Measurements from ENCODE around the gene LSM2.
"Not testable (repeated sequence)": the region's sequence is repeated elsewhere in the genome, so short reads cannot be mapped to it uniquely, and the experiment has no call there.

LSM2 gene

DNA sequence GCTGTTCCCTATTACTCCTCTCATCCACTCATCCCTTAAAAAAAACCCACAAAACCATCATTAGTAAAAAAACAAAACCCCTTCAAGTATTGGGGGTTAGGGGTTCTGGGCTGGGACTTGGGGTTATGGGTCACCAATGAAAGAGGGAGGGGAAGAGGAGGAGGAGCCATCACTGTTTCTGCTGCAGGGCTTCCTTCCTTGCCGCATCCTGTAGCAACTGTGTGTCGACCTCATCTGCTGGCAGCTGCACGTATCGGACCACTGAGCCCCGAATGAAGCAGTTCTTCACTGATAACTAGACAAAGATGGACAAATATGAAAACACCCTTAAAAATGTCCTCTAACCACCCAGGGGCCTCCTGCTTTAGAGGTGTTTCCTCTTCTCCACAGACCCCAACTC lies 9.2 kb downstream of the LSM2 start:
- no peak for DNase-seq (ENCODE audit: low read depth)

DNA sequence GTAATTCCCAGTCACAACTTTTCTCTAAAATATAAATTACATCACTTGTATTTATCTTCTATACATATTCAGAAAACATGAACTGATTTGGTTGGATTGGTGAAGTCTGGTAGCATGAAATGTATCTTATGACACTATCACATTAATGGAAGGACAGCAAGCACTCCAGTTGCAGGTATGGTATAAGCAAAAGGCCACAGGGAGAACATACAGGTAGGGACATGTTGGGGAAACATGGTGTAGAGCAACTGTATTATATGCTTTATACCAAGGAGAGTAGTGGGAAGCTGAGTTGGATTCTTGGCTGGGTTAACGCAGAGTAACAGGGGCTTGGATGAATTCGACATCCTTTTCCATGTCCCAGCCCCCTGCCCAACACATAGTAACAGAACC lies 9.8 kb downstream of the LSM2 start:
- no peak for DNase-seq (ENCODE audit: low read depth)

DNA sequence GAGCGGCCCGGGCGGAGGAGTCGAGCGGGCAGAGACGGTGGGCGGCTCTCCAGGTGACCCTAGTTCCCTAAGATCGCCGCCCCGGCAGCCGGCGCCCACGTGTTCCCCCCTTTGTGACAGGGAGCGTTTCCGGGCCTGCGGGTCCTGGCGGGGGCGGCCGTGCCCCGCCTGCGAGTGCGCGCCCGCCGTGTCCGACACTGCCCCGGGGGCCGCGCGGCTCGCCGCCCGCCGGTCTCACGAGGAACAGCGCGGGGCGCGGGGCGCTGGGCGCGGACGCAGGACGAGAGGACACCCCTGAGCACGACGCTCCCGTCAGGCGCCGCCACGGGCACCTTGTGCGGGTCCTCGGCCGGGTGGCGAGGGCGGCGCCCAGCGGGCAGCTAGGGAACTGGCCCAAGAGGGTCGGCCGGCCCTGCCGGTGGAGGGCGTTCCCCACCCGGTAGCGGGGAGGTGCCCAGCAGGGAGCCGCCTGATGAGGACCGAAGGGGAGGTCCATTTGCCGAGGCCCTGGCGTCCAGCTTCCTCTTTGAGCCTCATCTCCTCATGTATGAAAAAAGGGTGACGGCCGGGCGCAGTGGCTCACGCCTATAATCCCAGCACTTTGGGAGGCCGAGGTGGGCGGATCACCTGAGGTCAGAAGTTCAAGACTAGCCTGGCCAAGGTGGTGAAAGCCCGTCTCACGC lies 11.0 kb downstream of the LSM2 start, which contains the start of gene VARS1:
VARS1 (minus strand) TSS at position 137 of the 683 bp plus-strand sequence. CDS start 535 bp downstream, outside the sequence.
- DNase-seq (ENCODE audit: low read depth), result peak; percentile 57

DNA sequence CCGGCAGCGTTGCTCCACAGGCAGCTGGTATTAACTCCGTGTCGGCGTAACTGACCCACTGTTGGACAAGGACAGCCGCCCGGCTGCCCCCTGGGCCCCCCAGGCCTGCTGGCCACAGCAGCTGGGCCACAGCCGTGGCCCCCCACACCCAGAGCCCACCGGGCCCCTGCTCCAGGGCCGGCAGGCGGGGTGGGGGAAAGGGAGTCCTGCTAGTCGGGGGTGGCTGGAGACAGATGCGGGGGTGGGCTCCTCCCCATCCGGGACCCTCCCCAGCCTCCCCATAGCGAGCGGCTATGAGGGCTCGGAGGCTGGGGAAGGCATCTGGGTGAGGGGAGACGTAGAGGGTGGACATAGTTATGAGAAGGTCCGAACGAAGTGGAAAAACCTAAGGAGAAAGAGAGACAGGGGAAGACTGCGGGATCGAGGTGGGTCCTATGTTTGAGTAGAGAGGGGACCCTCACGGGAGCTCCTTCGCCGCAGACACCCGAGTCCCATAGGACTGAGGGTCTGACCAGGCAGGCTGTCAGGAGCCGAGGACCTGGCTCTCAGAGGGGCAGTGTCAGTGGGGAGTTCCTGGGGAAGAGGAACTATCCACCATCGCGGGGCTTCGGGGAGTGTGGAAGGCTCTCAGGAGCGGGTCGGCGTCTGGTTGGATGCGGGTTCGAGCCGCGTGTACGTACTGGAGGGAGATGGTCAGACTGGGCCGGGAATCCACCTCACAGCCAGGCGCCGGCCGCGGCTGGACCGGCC lies 11.7 kb downstream of the LSM2 start:
- DNase-seq (ENCODE audit: low read depth), result no peak

DNA sequence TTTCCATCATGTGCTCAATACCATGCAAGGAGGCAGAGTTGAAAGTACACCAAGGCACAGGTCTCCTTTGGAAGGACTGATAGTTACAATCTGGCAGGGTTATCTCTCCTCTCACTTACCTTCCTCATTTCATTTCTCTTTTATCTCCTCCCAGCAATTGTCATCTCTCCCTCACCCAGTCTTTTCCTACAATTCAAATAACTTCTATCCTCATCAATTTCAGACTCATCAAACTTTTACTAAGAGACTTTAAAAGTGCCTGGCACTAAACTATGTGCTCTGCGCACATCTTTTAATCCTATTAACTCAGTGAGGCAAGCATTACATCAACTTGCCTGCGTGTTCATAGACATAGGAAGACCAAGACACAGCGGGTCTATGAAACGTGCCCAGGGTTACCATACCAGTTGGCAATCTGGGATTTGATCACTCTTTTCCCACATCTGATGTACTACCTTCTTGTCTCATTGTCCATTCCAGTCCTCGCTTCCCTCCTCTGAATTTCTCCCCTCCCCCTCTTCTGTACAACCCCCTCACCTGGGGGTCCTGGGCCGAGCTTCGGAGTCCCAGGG lies 12.4 kb downstream of the LSM2 start:
- no peak for DNase-seq (ENCODE audit: low read depth)

DNA sequence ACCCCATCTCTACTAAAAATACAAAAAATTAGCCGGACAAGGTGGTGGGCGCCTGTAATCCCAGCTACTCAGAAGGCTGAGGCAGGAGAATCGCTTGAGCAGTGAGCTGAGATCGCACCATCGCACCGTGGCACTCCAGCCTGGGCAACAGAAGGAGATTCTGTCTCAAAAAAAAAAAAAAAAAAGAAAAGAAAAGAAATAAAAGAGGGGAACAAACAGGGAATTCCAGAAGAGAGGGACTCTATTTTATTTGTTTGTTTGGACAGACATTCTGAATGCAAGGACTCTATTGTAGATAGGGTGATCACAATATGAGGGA lies 12.9 kb downstream of the LSM2 start:
- not testable (repeated sequence) for DNase-seq (ENCODE audit: low read depth)

DNA sequence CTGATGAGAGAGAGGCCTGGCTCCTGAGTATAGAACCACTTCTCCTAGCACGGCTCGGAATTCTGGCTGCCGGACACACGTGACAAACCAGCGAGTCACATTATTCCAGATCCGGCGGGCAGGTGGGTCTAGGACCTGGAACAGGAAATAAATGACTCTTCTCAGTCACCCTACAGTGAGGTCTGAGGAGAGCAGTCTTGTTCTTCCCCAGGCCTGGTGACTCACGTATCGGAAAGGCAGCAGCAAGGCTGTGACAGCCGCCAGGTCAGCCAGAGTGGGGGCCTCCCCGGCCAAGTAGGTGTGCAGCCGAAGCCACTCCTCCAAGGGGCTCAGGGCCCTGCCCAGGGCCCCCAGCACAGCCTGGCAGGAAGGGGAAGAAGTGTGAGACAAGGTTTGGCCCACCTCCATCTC lies 14.0 kb downstream of the LSM2 start:
- no peak for DNase-seq (ENCODE audit: low read depth)

DNA sequence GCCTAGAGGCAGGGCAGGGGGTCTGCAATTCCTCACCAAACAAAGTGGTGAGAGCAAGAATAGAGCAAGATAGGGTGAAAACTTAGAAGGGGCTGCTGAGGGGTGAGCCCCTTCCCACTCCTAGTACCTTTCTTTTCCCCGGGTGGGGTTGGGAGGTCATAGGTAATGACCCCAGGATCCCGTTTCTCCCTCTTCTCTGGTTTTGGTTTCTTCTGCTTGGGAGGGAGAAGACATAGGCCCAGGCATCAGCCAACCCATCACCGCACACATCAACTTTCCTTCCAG lies 14.7 kb downstream of the LSM2 start:
- no peak for DNase-seq (ENCODE audit: low read depth)

DNA sequence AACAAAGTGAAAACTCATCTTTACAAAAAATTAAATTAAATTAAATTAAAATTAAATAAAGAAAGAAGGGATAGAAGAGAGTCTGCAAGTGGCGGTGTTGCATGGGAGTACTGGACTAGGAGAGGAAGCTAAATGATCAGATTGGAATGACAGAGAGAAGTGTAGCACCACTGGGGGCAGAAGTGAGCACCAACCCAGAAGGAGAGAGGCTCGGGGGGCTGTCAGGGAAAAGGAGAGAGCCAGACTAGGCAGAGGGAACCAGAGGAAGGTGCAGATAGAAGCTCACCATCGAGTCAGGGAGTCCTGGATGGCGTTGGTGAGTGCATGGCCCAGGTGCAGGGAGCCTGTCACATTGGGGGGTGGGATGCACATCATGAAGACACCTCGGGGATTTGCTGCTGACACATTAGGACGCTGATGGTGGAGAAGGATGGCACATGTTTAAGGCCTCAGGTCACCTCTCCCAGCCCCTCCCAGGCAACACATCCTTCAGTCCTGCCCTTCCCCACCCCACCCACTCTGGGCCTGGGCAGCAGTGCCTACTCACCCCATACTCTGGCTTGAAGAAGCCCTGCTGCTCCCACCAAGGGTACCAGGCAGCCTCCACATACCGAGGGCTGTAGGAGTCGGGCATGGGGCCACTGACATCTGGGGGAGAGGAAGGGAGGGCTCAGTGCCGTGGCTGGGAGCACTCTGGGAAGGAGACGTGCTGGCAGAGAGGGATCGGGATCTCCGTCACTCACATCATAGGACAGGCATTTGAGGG lies 15.3 kb downstream of the LSM2 start:
- no peak for DNase-seq (ENCODE audit: low read depth)

DNA sequence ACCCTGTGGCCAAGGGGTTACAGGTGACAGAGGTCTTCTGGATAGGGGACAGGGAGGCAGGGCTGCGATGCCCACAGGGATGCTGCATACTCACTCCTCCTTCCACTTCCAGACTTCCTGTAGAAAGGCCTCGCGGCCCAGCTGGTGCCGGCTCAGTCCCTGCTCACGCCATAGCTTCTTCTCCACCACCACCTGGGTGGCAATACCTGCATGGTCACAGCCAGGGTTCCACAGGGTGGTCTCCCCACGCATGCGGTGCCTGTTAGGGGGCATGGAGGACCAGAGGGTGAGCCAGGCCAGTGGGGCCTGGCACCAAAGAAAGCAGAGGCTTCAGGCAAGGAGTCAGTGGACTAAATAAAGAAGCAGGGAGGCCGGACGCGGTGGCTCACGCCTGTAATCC lies 21.3 kb downstream of the LSM2 start:
- no peak for DNase-seq (ENCODE audit: low read depth)

DNA sequence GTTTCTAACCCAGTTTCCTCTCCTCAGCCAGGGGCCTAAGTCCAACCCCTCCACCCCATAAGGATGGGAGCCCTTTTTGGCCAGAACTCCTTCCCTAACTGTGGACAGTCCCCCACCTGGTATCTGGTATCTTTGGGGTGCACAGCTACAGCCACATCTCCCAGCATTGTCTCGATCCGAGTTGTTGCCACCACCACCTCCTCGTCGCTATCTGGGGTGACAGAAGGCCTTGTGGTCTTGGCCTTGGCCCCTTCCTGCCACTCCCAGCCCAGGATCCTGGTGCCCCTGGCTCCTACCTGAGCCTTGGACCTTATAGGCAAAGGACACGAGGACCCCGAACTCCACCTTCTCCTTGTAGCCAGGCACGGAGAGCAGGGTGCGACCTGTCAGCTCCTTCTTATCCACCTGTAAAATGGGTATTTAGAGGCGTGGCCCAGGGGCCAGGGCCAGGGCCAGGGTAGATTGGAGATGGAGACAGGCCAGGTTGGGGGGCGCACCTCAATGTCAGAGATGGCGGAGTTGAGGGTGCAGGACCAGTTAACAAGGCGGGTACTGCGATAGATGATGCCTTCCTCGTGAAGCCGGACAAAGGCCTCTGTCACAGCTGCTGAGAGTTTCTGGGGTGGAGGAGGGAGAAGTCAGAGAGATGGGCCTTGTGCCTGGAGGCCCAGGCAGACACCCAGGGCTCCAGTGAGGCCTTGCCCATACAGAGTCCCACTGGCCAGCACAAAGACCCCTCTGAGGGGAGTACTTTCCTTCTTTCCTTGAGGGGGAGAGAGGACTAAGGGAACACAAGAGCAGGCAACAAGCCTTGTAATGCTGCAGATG lies 22.5 kb downstream of the LSM2 start:
- DNase-seq (ENCODE audit: low read depth), result no peak

DNA sequence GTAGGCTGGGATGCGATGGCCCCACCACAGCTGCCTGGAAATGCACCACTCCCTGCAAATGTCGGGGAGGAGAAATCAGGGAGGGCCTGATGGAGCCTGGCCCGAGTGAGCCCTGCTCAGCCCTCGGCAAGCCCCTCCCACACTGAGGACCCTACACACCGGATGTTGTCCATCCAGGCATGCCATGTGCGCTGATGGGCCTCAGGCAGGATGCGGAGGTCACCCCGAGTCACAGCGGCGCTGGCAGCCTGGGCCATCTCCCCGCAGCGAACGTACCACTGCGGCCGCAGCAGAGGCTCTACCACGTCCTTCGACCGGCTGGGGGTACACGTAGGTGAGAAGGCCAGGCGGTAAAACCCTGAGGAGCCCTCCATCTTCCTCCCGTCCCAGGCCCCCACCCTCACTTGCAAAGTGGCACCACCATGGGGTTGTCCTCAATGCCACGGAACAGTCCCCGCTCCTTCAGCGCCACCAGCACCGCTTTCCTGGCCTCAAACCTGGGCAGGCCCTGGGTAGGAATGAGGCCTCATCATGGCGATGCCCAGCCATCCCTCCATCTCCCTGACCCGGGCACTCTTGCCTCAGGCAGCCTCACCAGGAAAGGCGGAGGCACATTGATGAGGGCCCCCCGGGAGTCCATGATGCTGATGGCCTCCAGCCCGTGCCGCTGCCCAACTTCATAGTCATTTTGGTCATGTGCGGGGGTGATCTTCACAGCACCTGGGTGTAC lies 24.5 kb downstream of the LSM2 start:
- DNase-seq (ENCODE audit: low read depth), result no peak

DNA sequence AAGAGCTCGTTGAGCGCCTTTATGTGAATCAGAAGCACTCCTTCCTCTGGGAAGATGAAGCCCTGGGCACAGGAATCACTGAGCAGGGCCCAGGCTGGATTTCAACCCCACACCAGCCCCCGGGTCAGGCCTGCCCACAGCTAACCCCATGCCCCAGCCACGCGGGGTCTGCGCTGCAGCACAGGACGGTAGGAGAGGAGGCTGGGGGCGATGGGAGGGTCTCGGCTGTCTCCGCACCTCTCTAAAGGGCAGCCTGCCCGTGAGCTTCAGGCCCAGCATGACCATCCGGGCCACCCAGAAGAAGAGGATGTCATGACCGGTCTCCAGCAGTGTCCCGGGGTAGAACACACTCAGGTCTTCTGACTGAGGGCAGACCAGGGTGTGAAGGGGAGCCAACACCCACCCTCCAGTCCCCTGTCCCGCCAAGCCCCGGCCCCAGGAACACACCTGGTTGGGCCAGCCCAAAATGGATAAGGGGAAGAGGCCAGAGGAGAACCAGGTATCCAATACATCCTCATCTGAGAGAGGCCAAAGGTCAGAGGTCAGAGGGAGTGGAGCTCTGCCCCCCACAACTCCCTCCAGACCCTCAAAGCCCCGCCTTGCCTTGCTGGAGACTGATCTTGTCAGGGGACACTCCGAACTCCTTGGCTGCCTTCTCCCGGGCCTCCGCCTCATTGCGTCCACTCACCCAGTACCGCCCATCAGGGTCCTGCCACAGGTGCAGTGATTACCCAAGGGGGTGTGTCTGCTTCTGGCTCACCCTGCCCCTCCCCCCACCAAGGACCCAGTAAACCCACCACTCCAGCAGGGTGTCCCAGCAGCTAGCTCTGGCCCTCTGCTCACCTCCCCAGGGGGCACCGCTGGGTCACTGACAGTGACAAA lies 25.3 kb downstream of the LSM2 start:
- no peak for DNase-seq (ENCODE audit: low read depth)

DNA sequence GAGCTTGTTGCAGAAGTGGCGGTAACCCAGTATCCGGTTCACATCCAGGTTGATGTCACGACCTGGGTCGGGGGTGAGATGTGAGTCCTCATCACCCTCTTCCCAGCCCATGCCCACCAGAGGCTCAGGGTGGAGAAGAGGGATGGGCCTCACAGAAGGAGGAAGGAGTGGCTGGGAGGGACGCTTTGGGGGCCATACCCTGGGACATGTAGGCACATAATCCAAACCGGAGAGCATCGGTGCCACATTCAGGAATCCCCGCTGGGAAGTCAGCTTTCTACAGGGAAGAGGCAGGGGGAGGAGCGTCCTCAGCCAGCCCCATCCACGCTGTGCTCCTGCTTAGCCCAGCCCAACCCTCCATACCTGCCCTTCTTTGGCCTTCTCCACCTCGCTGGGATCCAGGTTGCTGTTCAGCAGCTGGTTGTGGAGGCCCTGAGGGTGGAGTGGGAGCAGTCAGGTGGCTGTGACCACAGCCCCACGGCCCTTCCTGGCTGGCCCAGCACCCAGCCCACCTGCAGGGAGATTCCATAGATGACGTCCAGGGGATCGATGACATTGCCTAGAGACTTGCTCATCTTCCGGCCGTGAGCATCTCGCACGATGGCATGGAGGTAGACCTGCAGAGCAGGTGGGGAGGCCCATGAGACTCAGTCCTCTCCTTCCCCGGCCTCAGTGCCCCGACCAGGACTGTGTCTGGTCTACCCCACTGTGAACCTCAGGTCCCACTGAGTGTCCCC lies 26.1 kb downstream of the LSM2 start:
- DNase-seq (ENCODE audit: low read depth), result no peak

DNA sequence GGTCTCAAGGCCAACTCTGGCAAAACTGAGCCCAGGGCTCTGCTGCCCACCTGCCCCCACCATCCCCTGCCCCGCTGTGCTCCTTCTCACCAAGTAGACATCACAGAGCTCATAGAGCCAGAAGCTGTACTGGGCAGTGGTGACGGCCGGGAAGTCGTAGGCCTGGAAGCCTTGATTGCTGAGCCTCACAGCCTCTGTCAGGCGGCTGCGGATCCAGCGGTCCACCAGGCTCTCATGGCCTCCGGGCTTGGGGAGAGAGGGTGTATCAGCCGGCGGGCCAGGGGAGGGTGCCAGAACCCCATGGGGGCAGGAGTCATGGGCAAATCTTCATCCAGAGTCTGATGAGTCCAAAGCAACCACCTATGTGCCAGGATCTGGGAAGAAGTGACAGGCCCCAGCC lies 26.9 kb downstream of the LSM2 start:
- no peak for DNase-seq (ENCODE audit: low read depth)

DNA sequence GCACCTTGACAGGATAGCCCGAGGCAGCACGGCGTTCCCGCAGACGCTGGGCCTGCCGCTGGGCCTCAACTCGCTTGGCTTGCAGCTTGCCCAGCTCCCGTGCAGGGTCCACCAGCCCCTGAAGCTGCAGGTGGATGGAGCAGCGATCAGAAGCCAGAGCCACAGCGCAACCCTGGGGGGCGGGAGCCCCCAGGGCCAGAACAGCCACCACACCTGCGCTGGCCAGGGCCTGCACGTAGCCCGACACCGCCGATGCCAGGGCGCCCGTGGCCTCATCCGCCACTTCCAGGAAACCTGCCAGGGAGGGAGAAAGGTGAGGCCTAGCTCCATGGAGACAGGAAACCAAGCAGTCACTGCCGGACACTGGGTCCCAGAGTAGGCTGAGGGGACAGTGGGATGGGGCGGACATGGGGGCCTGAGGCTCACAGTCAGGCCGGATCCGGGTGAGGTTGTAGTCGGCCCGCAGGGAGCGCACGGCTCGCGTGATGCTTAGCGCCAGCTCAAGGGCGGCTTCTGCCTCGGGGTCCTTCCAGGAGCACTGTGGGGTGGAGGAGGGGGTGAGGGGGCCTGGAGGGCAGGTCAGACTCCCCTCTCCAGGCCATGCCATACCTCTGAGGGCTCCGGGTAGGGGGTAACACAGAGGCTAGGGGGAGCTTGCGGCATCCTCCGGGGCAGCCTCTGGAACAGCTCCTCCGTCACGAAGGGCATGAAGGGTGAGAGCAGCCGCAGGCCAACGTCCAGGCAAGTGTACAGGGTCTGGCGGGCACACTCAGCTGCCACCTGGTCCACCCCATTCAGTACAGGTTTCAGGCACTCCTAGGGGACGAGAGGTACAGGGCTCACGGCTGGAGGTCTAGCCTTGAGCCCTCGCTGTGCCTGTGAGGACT lies 27.5 kb downstream of the LSM2 start:
- no peak for DNase-seq (ENCODE audit: low read depth)

DNA sequence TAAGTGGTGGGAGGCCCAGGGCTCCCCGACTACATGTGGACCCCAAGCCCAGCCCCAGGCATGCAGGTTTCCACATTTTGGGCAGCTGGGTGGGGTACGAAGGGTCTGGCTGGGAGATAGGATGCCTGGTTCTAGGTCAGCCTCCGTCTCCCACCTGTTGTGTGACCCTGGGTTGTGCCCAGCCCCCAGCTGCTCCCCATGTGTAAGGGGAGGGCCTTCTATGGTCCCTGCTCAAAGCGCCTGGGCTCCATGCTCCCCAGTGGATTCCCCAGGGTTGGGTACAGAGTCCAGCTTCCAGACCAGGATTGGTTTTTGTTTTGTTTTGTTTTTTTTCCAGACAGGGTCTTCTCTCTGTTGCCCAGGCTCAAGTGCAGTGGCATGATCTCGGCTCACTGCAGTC lies 28.6 kb downstream of the LSM2 start:
- no peak for DNase-seq (ENCODE audit: low read depth)

DNA sequence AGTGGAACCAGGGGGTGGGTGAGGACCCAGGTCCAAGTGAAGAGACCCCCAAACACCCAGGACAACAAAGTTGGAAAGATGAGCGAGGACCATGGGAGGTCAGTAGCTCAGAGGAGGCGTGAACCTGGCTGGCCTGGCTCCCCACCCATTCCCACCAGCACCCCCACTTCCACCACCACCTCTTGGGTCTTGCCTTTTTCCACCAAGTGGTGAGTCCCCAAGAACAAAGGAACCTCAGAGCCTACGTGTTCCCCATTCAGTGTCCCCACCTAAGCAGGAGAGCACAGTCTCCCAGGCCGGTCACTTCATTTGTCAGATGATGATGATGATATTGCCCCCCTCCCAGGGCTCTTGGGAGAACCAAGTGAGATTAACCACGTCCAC lies 29.1 kb downstream of the LSM2 start:
- no peak for DNase-seq (ENCODE audit: low read depth)

Measured in HS-5 (cell line).